HG02840 (cell line): ENCODE results near the gene AGBL4.

Experiments used
- ATAC-seq: cut with Tn5 transposase; IDR thresholded peaks from one replicate; pipeline ENCODE4 v1.9.1; 2021; ENCODE audit warnings: mild to moderate bottlenecking, moderate library complexity, moderate number of reproducible peaks; ENCODE audit not compliant: unreplicated experiment, low FRiP score

The AGBL4 gene

DNA sequence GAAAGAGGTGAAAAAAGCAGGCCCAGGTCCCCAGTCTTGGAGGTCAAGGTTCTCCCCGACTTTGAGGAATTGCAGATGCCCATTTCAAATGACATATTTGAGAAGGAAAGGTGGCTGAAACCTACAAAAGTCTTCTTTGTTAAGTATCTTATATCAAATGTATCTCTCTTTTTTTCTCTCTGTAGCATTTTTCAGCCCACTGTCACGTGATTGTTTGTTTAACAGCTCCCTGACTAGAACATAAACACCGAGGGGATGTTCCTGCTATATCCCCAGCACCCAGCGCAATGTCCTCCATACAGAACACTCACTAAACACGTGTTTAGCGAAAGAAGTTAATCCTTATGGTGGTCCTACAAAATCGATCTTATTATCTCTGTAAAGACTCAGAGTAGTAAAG is 1274.7 kb downstream of the AGBL4 start:
- no peak for ATAC-seq

GRCh38 chr1:48746906-48747305 is 1276.8 kb downstream of the AGBL4 start:
- ATAC-seq: no peak

DNA sequence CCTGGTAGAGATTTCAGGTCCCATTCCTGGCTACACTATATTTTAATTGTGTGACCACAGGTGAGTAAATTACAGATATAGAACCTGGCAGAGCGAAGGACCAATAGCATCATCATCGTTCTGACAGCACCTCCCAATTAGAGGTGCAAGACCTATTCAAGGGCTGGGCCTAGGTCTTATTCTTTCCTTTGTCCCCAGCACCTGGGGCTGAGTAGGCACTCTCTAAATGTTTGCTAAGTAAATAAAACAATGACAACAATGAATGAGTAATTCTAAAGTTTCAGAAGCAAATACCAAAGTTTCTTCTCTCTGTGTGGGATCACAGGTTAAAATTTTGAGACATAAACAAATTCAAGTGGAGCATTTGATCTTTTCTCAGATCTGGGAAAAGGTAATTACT is 1279.7 kb downstream of the AGBL4 start:
- no peak for ATAC-seq

DNA sequence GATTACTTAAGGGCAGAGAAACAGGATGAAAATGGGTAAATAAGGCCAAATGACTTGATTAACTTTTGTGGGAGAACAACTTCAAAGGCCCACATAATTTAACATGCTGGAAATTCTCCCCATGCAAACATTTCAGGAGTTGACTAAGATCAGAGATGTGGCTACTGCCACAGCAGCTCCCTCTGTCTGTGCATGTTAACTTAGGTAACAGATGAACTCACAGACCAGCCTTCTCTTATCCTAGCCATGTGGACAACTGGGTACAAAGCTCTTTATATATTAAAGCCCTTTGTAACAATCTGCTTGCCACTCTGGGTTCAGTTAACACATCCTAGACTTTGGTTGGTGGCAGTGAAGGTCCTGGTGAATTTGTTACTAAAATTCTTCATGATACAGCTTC is 1280.3 kb downstream of the AGBL4 start:
- no peak for ATAC-seq

- ATAC-seq: no peak
These were observed 1282.4 kb downstream of the AGBL4 start for GRCh38 chr1:48741380-48741779.

DNA sequence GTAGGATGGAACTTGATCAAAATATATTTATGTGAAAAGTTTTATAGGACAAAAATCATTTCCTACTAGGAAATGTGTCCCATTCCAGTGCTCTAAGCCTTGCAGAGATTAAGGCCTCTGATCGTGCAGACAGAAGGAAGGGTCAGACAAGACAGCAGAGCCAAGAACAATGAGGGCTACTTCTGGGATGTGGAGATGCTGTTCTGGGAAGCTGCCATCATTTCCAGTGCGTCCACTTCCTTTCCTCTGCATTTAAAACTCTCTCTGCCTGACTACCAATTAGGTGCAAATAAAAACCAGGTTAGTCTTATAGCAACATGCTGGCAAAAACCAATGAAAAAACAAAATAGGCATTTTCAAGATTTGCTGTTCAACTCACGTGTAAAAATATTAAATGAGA is 1283.1 kb downstream of the AGBL4 start:
- ATAC-seq: no peak

DNA sequence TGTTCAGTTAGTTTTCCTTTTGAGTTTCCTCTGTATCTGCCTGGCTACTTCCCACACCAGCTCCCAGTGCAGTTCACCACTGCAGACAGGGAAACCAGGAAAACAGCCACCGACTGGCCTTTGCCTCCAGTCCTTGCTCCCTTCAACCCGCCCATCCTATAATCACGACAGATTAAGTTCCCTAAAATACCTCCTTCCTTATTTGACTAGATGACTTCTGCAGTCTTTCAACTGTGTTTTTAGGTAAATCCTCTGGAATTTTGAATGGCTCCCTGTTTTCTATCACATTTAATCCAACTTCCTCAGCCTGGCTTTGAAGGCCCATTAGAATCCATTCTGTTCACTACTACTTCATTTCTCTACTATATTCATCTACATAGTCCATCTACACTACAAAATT is 1284.7 kb downstream of the AGBL4 start:
- no peak for ATAC-seq

DNA sequence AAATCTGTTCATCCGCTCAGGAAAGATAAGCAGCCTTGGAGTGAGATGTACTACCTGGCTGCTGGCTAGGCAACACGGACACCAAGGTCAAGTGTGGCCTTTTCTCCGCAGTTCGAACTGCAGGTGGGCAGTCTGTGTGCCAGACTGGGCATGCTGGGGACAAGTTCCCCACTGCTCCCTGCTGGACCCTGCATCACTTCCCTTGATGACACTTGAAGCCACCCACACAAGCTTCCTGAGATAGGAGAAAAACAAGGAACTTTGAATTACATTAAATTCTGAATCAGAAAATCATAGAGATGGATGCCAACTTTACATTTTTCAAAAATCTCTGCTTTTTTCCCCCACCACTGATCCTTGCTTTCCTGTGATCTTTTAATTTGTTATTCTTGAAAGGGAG is 1285.4 kb downstream of the AGBL4 start:
- no peak for ATAC-seq

DNA sequence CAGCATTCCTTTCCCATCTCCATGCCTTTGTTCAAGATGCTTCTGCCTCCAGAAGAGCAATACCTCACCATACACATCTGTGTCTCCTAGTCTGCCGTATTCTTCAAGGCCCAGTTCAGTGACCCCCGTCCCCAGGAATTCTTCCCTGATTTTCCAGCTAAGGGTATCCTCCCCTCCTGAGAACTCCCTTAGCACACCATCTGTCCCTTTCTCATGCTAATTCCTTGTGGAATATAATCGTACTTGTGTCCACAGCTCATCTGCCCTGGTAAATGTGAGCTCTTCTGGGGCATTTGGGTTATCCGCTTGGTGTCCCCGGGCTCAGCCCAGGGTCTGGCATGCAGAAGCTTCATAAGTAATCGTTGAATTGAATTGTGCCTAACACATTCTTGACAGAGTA is 1288.0 kb downstream of the AGBL4 start:
- no peak for ATAC-seq

DNA sequence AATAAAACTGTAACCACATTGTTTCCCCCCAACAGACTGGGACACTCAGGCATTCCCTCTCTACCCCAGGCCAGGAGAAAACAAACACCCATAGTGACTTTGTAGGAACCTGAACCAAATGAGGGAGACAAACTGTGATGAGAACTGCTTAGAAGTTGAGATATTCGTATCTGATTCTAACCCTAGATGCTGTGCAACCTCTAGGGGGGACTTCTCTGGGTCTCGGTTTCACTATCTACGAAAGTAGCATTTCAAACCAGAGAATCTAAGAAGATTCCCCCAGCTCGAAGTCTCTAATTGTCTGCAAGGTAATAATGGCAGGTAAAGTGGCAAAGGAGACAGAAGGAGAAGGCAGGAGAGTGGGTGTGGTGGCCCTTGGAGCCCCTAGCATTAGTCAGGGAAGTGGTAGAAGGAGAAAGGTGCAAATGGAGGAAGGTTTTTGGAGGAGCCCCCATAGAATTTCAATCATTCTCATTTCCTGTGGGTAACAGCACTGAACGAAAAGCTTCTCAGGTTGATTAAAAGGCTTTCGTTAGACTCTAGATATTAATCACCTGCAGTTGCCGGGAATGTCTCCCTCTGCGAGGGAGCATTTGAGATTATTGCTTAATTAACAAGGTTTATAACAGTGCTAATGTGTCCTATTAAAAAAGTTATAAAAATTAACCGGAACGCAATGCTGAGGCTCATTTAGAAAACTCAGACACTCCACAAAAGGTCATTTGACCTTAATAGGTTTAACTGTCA is 1293.4 kb downstream of the AGBL4 start:
- ATAC-seq: peak; percentile 59

DNA sequence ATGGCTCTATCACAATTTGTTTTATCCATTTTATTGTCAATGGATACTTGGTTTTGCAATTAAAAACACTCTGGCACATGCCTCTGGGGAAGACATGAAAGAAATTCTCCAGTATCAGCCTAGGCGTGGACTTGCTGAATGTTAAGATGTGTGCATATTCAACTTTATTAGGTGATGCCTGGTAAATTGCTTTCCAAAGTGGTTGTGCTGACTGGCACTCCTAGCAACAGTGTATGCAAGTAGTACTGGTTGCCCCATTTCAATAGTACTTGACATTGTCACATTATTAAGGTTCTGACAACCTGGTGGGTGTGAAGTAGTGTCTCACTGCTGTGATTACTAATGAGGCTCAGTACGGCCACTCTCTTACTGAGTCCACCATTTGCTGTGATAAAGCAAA is 1295.2 kb downstream of the AGBL4 start:
- ATAC-seq: no peak

GRCh38 chr1:48726557-48727215 is 1297.1 kb downstream of the AGBL4 start:
- no peak for ATAC-seq

GRCh38 chr1:48726139-48726538 is 1297.6 kb downstream of the AGBL4 start:
- no peak for ATAC-seq

- no peak for ATAC-seq
These were observed 1298.3 kb downstream of the AGBL4 start for GRCh38 chr1:48725341-48726046.

DNA sequence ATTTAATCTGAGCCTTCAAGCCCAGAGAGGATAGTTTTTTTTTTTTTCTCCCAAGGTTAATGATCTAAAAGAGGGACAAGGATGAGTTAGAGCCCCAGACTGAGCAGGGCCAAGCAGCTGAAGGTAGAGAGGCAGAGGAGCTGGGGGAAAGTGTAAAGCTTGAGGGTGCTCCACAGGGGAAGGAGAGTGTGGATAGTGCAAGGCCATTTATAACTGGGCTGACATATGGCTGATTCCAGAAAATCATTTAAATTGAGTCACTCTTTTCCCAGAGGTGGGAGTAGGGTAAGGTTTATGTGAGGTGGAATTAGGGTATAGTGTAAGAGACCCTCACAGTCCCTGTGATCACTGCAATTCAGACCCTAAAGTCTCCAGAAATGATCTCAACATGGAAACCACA is 1302.8 kb downstream of the AGBL4 start:
- ATAC-seq: no peak

GRCh38 chr1:48718705-48719104 is 1305.0 kb downstream of the AGBL4 start:
- no peak for ATAC-seq

DNA sequence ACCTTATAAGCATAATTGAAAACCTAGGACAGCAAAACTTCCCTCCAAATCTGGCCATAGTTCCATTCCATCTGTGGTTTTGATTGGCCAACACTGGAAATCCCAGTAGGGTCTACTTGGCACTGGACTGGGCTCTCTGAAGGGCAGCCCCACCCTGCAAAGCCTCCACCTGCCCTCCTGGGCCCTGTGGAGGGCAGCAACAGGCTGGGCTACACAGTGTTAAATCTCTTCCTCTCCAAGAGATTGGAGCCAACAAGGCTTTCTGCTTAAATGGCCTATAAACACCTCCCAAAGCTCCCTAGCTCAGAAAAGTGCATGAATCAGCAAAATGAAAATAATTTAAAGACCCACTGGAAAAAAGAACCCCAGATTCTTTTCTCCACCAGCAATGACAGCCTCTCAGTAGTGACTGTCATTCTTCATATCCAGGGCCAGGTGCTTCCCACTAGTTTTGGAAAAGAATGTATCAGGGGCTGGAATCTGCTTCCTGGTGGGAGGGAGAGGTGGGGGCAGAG is 1305.6 kb downstream of the AGBL4 start:
- ATAC-seq: no peak

DNA sequence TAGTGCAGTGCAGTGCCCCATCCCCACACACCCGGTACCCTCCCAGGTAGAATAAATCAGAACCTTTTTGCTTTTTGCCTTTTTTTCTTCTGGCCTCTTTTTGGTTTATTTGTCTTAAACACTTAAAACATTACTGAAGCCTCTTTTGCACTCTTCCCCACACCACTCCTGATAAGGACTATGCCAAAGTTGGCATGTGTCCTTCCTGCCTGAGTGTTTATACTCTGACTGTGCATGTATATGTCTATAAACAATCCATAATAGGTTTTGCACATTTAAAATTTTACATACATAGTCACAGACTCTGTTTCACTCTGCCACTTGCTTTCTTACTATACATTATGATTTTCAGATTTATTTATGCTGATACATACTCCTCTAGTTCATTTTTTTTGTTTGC is 1306.7 kb downstream of the AGBL4 start:
- no peak for ATAC-seq

DNA sequence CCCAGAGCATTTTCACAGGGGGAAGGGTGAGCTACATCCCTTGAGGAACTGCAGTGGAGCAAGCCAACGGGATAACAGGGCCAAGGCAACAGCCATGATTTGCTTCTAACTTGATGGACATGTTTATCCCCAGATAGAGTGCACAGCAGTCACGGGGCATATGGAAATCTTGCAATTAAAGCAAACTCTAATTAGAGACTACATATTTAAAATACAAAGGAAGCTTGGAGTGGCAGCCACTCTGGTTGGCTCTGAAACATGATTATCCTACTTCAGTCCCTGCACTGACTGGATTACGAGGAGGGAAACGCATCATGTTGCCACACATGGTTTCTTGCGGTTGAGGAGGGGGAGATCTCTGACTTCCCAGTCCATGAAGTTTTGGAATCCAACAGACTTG is 1307.8 kb downstream of the AGBL4 start:
- no peak for ATAC-seq

DNA sequence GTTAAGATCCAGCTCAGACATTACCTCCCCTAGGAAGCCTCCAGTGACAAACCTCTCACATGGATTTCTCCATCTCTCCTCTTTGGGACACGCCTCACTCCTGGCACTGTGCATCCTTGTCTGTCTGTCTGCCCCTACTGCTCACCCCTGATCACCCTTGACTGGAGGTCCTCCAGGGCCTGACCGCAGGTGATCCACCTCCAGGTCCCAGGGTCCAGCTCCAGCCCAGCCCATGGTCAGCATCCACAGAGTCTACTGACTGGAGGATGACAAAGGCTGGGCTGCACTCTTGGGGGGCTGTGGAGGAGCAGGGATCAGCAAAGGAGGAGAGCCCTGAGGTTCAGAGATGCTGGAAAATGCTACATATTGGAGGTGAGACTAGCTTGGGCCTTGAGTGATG is 1312.8 kb downstream of the AGBL4 start:
- no peak for ATAC-seq

DNA sequence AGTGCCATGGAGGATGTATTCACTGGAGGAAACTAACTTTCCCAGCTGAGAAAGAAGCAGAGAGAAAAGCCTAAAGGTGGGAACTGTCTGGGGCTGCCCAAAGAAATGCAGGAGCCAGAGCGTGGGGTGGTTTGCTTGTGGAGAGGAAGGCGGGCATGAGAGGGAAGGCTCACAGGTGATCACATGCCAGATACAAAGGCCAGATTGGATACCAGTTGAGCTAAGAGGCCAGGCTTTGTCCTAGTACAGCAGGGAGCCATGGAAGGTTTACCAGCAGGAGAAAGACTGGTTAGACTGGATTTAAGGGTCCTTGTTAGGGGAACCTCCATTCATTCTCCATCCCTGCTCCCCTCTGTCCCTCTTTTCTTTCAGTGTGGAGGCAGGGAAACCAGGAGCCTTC is 1313.4 kb downstream of the AGBL4 start:
- ATAC-seq: no peak
